Rectal smooth muscle tissue (tissue), 1 donor: ENCODE measurements around the gene THRA.

Experiments used
- H3K27ac ChIP-seq: one replicate; pipeline ENCODE4 v1.7.0; 2013; ENCODE audit warnings: low read depth, low read length, inconsistent platforms
- H3K27me3 ChIP-seq: one replicate; pipeline ENCODE4 v1.7.0; 2013; ENCODE audit warnings: low read length; ENCODE audit not compliant: control insufficient read depth, insufficient read depth
- H3K36me3 ChIP-seq: one replicate; pipeline ENCODE4 v1.7.0; 2013; ENCODE audit warnings: low read length; ENCODE audit not compliant: control insufficient read depth, insufficient read depth
- H3K4me1 ChIP-seq: one replicate; pipeline ENCODE4 v1.7.0; 2013; ENCODE audit warnings: low read length; ENCODE audit not compliant: control insufficient read depth, insufficient read depth
- H3K4me3 ChIP-seq: one replicate; pipeline ENCODE4 v1.7.0; 2013; ENCODE audit warnings: low read length
- H3K9ac ChIP-seq: one replicate; pipeline ENCODE4 v1.7.0; 2013; ENCODE audit warnings: low read length

THRA gene

DNA sequence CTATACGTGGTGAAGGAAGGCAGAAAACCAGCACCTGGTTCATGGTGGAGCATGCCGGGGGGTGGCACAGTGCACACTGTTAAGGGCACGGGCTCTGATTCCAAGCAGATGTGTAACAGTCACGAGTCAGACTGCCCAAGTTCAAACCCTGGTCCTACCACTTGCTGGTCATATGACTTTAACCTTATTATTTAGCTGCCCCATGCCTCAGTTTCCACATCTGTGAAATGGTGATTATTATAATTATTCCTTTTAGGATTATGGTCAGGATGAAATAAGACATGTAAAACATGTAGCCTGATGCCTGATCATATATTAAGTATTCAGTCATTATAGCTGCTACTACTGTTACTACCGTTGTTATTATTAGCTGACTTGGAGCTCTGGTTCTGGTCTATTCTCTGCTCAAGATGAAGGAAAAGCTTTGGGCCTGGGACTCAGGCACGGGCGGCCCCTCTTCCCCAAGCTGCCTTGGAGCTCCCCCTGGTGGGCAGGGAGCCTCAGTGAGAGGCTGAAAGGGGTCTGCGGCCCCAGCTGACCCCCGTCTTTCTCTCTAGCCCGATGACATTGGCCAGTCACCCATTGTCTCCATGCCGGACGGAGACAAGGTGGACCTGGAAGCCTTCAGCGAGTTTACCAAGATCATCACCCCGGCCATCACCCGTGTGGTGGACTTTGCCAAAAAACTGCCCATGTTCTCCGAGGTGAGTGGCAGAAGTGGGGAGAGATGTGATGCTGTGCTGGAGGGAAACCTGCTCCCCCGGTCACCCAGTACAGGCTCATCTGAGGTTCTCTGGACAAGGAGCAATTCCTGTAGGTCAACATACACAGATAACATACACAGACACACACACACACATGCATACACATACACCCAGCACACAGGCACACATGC is 23.6 kb downstream of the THRA start:
- H3K4me1 ChIP-seq, result peaks cover 23% of the 10 kb centered on the region
- peak overlapping the region; percentile 33 for H3K27ac ChIP-seq
- no peaks in the 10 kb centered on the region for H3K27me3 ChIP-seq
- H3K4me3 ChIP-seq, result peak overlapping the region; percentile 6
- H3K36me3 ChIP-seq, result peaks cover 45% of the 10 kb centered on the region
- no peak overlapping the region for H3K9ac ChIP-seq

DNA sequence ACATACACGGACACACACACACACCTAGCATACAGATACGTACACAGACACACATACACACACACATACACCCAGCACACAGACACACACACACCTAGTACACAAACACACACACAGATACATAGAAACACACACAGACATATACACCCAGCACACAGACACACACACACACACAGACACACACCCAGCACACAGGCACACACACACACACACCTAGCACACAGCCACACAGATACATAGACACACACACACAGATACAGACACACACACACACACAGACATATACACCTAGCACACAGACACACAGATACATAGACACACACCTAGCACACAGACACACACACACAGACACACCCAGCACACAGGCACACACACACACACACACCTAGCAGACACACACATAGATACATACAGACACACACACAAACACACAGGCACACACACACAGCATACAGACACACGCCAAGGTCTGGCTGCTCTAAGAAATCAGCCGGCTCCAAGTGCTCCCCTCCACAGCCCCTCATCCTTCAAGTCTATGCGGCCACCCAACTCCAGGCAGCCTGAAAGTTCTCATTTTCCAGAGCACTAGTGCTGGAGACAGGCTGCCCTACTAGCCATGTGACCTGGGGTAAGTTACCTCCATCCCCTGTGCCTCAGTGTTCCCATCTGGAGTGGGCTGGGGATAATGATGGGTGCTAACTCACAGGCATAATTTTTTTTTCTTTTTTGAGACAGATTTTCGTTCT is 24.5 kb downstream of the THRA start:
- Histone ChIP-seq H3K27me3 (no peaks in the 10 kb centered on the region), H3K4me3 (no peak overlapping the region), H3K9ac (no peak overlapping the region), H3K27ac (peak overlapping the region; percentile 33), H3K4me1 (peaks cover 27% of the 10 kb centered on the region), H3K36me3 (peaks cover 45% of the 10 kb centered on the region)

DNA sequence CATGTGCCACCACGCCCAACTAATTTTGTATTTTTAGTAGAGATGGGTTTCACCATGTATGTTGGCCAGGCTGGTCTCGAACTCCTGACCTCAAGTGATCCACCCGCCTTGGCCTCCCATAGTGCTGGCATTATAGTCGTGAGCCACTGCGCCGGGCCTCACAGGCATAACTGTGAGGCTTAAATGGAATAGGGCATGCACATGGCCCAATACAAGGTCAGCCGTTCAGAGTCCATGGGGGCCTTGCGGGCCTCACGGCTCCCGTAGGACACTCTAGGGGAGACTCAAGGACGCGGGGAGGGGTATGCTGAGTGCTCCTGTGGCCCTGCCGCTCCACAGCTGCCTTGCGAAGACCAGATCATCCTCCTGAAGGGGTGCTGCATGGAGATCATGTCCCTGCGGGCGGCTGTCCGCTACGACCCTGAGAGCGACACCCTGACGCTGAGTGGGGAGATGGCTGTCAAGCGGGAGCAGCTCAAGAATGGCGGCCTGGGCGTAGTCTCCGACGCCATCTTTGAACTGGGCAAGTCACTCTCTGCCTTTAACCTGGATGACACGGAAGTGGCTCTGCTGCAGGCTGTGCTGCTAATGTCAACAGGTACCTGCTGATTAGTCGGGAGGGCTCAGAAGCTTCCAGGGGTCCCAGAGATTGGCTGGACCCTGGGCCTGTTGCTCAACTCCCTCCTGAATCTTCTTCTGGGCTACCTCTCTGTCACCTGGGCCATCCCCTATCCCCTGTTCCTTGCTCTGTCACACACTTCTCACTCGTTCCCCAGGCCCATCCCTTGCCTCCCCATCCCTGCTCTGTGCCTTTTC is 25.3 kb downstream of the THRA start:
- Histone ChIP-seq H3K4me3 (no peak overlapping the region), H3K4me1 (peaks cover 30% of the 10 kb centered on the region), H3K9ac (no peak overlapping the region), H3K36me3 (peaks cover 47% of the 10 kb centered on the region), H3K27me3 (no peaks in the 10 kb centered on the region), H3K27ac (no peak overlapping the region)

DNA sequence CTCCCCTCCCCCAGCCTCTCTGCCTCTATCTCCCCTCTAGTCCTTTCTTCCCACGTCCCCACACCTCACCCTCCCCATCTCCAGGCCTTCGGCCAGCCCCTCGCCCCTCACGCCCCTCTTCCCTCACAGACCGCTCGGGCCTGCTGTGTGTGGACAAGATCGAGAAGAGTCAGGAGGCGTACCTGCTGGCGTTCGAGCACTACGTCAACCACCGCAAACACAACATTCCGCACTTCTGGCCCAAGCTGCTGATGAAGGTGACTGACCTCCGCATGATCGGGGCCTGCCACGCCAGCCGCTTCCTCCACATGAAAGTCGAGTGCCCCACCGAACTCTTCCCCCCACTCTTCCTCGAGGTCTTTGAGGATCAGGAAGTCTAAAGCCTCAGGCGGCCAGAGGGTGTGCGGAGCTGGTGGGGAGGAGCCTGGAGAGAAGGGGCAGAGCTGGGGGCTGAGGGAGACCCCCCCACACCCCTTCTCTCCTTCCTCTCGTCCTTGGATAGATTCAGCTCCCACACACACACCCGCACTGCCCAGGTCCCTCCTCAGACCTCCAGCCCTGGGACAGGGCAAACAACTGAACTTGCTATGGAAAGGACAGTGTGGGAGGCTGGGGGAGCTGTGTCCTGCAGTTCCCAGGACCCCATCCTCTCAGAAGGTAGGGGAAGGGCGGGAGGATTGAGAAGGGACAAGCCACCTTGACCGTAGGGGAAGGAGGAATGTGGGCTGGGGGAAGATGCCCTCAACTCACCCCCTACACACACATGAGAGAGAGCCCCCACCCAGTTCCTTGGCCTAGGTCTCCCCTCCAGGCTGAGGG is 26.5 kb downstream of the THRA start:
- H3K4me1 ChIP-seq, result peaks cover 41% of the 10 kb centered on the region
- peak overlapping the region; percentile 80 for H3K27ac ChIP-seq
- peaks cover 54% of the 10 kb centered on the region for H3K36me3 ChIP-seq

DNA sequence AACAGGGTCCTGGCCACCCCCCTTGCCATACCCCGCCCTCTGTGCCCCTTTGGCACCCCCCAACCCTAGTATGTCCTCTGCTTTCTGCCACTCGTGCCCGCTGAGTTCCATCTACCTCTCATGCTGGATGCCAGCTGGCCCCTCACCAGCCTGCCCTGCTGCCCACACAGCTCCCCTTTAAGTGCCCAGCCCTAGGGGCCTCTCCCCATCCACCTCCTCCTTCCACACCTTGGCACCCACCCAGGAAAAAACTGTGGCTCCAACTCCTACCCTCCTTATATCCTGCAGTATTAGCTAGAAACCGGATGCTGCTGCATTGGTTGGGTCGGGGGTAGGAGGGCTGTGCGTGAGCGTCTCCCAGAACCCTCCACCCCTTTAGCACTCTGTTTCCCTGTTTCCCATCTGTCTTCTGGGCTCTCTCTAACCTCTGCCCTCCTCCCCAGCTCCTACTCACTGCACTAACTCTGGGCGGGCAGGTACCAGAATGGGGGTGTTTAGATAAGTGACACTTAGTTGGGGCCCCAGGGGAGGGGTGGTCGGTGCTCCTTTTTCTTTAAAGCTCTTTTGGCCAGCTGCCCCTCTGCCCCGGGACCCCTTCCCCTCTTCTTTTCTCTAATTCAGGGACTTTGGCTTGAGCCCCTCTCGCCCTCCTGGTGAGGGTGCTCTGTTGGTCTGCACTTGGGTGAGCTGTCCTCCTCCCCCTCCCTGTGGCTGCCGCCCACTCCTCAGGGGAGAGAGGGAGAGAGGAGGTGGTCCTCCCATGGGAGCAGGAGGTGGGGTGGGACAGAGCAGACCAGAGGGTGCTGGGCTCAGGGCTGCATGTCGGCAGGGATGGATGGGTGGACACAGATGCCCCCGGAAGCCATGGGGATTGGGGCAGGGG is 27.7 kb downstream of the THRA start:
- Histone ChIP-seq H3K4me1 (peaks cover 50% of the 10 kb centered on the region), H3K27me3 (no peaks in the 10 kb centered on the region), H3K4me3 (no peak overlapping the region), H3K27ac (peak overlapping the region; percentile 80), H3K36me3 (peaks cover 55% of the 10 kb centered on the region), H3K9ac (no peak overlapping the region)

More for the DNA sequence above, 26.5 kb downstream of the THRA start:
- H3K4me3 ChIP-seq, result no peak overlapping the region
- H3K9ac ChIP-seq, result no peak overlapping the region
- no peaks in the 10 kb centered on the region for H3K27me3 ChIP-seq

DNA sequence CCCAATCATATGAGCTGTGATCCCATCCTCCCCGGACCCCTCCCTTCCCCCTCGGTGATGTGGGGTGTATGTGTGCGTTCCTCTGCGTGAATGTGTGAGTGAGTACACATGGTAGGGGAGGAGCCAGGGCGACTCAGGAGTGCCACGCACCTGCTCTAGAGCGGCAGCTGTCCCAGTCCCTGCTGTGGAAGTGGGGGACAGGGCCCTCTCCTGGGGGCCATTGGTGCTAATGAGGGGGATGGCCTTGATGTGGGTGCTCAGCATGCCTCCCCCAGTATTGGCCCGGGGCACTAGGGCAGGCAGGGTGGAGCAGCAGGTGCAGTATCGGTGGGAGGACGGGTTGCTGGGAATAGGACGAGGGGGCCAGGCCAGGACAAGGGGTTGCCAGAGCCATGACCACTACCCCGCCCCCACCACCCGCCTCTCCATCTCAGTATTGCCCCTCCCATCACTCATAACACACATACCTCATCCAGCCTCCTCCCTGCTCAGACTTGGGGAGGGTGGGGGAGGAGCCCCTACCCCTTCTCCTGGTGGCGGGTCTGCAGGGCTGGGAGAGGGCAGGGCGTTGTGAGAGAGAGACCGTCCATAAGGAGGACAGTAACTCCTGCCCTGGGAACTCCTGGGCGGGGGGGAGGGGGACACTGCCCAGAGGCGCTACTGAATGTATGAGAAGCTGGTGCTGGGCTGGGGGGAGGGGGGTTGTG is 29.1 kb downstream of the THRA start:
- no peak overlapping the region for H3K9ac ChIP-seq
- H3K27me3 ChIP-seq, result no peaks in the 10 kb centered on the region
- H3K36me3 ChIP-seq, result peaks cover 56% of the 10 kb centered on the region
- peak overlapping the region; percentile 80 for H3K27ac ChIP-seq
- H3K4me1 ChIP-seq, result peaks cover 53% of the 10 kb centered on the region
- no peak overlapping the region for H3K4me3 ChIP-seq

DNA sequence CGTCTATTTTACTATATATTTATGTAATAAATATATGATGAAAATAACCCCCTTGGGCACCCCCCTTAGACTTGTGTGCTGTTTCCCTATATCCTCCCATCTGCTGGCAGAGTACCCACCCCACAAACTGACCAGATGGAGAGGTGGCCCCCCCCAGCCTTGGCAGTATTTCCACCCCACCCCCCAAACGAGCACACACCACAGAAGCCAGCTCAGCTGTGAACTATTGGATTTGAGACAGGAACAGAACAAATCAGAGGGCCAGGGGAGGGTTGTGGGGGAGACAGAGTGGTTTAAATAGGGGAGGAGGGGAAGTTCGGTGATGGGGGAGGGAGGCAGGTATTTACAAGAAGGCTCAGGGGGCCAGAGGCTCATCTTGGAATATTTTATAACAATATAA is 29.8 kb downstream of the THRA start:
- Histone ChIP-seq H3K4me1 (peaks cover 59% of the 10 kb centered on the region), H3K9ac (no peak overlapping the region), H3K27me3 (no peaks in the 10 kb centered on the region), H3K4me3 (no peak overlapping the region), H3K36me3 (peaks cover 54% of the 10 kb centered on the region), H3K27ac (peak overlapping the region; percentile 80)

DNA sequence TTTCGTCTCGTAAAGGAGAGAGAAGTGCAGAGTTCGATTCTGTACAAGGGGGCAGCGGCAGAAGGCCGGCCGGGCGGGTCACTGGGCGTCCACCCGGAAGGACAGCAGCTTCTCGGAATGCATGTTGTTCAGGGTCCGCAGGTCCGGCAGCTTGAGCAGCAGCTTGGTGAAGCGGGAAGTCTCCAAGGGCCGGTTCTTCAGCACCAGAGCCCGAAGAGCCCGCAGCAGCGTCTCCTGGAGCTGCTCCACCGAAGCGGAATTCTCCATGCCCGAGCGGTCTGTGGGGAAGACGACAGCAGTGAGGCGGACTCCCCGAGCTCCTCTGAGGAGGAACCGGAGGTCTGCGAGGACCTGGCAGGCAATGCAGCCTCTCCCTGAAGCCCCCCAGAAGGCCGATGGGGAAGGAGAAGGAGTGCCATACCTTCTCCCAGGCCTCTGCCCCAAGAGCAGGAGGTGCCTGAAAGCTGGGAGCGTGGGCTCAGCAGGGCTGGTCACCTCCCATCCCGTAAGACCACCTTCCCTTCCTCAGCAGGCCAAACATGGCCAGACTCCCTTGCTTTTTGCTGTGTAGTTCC is 30.3 kb downstream of the THRA start:
- Histone ChIP-seq H3K4me3 (no peak overlapping the region), H3K4me1 (peaks cover 64% of the 10 kb centered on the region), H3K27ac (peak overlapping the region; percentile 80), H3K27me3 (no peaks in the 10 kb centered on the region), H3K36me3 (peaks cover 52% of the 10 kb centered on the region), H3K9ac (no peak overlapping the region)

DNA sequence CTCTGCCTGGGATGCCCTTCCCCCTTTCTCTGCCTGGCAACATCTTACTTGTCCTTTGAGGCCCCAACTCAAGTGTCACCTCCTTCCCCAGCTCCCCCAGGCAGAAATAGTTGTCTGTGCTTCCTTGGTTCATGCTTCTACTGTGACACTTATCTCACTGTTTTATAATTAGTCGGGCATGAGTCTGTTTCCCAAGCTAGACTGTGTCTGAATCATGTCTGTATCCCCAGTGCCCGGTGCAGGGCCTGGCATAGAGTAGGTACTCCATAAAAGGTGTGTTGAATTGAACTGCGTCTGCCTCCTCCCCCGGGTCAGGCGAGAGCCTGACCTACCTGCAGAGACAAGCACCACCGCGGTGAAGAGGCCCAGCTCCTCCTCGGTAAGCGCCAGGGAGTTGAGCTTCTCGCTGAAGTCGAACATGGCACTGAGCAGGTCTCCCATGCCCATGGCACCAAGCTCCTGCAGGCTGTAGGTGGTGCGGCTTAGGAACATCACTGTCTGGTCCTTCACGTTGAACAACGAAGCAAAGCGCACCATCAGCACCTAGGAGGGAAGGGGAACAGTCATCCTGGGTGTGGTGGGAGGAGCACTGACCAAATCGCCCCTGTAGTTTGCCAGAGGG is 30.9 kb downstream of the THRA start:
- peak overlapping the region; percentile 14 for H3K4me3 ChIP-seq
- H3K9ac ChIP-seq, result no peak overlapping the region
- H3K4me1 ChIP-seq, result peaks cover 70% of the 10 kb centered on the region
- H3K27ac ChIP-seq, result peak overlapping the region; percentile 80
- peaks cover 47% of the 10 kb centered on the region for H3K36me3 ChIP-seq
- no peaks in the 10 kb centered on the region for H3K27me3 ChIP-seq

DNA sequence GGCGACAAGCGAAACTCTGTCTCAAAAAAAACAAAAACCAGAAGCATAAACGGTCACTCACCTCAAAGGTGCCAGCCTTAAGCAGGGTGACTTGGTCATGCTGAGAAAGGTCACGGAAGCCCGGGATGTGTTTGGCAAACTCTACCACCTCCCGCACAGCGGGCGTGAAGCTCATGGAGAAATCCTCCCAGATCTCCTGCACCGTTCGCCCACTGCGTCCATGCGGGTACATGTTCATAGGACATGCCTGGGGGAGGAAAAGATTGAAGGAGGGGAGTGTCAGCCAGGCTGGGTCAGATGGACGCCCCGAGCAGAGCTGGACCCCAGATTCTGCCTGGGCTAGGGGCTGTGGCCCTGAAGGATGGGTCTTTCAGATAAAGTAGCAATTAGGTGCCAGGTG is 32.1 kb downstream of the THRA start:
- H3K27me3 ChIP-seq, result no peaks in the 10 kb centered on the region
- no peak overlapping the region for H3K4me3 ChIP-seq
- peaks cover 39% of the 10 kb centered on the region for H3K36me3 ChIP-seq
- no peak overlapping the region for H3K9ac ChIP-seq
- peak overlapping the region; percentile 66 for H3K27ac ChIP-seq
- H3K4me1 ChIP-seq, result peaks cover 63% of the 10 kb centered on the region
